Fibroblast of skin of abdomen (primary cell): ENCODE results near the gene CNTF.
A peak's percentile ranks its signal among the peaks of the same experiment; 100 is the strongest.

Source experiments
- DNase-seq: peaks from one replicate; pipeline ENCODE4 v3.0.0-alpha.2; 2013

CNTF gene

DNA sequence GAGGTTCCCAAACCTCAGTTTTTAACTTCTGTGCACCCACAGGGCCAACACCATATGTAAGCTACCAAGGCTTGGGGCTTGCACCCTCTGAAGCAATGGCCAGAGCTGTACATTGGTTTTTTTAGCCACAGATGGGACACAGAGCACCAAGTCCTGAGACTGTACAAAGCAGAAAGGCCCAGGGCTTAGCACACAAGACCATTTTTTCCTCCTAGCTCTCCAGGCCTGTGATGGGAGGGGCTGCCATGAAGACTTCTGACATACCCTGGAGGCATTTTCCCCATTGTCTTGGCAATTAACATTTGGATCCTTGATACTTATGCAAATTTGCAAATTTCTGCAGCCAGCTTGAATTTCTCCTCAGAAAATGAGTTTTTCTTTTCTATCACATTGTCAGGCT lies 23.4 kb downstream of the CNTF start:
- no peak for DNase-seq

DNA sequence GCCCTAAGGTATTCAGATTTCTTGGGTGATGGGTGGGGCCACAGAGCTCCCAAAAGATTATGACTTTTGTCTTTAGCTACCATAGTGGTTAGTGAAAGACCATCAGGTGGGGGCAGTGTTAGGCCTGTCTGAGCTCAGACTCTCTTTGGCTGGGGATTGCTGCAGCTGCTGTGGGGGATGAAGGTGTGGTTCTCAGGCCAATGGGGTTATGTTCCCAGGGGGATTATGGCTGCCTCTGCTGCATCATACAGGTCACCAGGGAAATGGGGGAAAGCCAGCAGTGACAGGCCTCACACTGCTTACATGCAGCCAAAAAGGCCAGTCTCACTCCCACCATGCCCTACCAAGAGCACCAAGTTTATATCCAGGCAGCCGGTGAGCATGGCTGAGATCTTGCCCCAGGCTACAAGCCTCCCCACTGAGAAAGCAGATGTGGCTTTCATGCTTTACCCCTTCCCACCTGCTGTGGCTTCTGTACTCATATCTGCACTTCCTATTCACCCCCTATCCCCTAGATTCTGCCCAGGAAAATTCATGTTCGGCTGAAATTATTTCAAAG lies 24.8 kb downstream of the CNTF start:
- no peak for DNase-seq

DNA sequence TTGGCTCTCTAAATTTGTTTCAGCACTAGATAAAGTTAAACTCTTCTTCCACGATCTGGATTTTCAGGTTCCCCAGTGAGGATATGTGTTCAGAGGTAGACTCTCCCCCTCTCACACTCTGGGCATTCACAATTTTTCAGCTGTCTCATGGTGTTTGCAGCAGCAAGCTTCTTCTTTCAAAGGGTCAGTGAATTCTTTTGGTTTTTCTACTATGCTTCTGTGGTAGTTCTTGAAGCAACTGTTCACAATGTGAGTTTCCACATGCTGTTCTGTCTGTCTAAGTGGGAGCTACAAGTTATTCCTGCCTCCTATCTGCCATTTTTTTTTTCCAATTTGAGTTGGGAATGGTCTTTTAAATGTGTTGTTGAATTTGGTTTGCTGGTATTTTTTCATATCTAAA lies 25.4 kb downstream of the CNTF start:
- DNase-seq, result no peak

DNA sequence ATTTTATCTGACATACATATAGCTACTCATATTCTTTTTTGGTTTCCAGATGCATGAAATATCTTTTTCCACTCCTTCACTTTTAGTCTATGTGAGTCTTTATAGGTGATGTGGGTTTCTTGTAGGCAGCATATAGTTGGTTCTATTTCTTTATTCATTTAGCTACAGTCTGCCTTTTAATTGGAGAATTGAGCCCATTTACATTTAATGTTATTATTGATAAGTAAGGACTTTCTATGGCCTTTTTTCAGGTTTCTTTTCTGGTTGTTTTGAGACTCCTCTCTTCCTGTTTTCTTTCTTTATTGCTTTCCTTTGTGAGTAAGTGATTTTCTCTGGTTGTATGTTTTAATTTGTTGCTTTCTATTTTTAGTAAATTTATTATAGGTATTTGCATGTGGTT lies 27.2 kb downstream of the CNTF start:
- no peak for DNase-seq

DNA sequence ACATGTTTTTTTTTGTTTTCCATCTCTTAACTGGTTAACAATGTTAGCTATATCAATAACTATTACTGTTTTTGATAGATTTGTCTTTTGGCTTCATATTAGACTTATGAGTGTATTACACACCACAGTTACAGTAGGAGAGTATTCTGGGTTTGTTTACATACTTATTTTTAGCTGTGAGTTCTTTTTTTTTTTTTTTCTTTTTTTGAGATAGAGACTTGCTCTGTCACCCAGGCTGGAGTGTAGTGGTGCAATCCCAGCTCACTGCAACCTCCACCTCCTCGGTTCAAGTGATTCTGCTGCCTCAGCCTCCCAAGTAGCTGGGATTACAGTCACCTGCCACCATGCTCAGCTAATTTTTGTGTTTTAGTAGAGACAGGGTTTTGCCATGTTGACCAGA lies 28.0 kb downstream of the CNTF start:
- no peak for DNase-seq

DNA sequence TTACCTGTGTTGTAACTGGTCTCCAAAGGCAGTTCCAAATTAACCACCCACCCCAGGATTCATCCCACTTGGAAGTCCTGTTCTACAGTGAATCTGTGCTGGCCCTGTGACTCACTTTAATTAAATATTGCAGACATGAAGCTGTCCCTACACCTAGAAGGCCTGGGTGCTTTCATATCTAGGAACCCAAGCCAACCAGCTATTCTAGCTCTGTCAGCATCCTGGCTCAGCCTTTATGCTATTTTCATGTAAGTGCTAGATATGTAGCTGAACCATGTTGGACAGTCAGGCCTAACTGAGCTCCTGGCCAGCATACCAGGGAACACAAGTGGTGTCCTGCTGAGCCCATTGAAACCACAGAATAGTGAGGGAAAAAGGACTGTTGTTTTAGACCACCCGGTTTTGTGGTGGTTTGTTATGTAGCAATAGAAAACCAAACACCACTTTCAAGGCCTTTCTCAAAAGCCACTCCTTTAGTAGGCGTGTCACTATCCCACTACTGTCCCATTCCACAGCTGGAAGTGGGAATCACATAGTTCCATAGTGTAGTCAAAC lies 30.3 kb downstream of the CNTF start:
- DNase-seq, result no peak

DNA sequence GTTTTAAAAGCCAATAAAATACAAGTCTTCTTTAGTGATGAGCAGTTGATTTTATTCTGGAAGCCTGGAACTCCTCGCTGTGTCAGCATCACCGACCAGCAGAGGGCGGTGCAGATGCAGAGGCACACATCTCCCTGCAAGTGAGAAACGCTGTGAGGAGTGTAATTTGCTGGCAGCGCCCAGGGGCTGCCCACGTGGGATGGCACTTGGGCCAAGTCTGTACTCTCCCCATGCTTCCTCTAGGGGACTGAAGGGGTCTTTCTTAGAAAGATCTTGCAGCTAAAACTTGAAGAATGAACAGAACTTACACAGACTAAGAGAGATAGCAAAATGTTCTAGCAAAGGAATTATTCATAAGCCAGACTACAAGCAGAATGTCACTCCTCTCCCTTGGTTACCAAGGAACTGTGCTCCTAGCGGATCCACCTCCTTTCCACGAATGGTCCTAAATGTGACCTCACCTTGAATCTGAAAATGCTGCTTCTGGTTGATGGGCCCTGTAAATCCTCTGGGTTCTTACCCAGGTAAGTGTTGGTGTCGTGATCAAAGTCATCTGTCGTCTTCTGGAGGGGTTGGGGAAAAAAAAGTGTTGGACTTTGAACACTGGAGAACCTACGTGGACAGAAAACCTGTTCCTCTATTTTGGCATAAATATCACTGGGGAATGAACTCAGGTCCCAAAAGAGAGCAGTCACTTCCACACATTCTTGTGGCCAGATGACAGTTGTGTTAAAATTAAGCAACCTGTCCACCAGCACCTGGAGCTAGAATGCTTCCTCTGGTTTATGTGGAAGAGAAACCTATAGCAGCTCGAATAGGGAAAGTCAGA lies 31.8 kb downstream of the CNTF start:
- DNase-seq, result peak; percentile 69

DNA sequence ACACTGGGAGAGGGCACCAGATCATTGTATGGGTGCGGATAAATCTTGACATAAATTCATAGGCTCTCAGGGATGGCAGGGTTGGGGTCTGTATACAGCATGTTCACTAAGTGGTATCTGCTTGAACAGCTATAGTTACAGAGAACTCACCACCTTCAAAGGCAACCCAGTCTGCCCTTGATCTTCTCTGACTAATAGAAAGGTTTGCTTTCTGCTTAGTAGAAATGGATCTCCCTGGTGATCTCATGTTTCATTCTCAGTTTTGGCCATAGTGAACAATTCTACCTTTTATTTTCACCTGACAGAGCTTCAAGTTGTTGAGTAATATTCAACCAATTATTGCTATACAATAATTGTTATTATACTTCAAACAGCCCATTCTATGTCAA lies 32.4 kb downstream of the CNTF start:
- no peak for DNase-seq

DNA sequence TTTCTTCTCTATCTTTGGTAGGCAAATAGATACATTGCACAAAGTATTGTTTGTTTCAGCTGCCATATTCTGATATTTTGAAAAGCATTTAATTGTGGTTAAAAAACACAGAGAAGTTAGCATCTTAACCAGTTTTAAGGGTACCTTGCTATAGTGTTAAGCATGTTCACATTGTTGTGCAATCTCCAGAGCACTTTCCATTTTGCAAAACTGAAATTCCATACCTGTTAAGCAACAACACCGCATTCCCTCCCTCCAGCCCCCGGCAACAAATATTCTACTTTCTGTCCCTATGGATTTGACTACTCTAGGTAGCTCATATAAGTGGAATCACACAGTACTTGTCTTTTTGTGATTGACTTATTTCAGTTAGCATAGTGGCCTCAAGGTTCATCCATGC lies 33.9 kb downstream of the CNTF start:
- no peak for DNase-seq

DNA sequence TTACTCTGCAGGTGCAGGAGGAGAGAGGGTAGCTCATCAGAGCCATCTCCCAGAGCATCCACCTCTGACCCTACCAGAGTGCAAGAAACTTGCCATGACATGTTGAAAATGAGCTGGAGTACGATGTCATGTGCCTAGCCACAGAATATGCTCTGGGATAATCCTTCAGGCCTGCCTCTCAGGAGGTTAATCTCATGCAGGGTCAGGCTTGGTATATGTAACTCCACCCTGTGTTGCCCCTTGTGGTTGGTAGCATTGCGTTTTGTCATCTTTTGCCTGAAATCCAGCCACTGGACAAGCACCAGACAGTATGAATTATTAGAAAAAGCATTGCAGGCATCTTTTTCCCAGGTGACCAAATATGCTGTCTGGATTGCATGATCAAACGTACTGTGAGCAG lies 36.2 kb downstream of the CNTF start:
- no peak for DNase-seq

DNA sequence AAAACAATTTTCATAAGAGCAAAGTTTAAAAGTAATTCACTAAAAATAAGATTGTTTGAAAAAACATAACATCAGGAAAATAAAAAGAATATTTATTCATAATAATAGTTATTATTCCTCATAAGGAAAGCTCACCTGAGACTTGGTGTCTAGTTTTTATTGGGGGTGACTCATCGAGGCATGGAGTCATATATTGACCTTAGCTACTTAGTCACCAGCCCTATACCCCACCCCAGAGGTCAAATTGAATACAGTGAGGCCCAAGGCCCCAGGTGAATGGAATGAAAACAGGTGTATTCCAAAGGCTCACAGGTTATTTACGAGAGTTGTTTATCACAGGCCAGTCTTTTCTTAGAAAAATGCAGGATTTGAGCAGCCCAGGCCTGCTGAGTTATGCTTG lies 36.9 kb downstream of the CNTF start:
- DNase-seq, result no peak

DNA sequence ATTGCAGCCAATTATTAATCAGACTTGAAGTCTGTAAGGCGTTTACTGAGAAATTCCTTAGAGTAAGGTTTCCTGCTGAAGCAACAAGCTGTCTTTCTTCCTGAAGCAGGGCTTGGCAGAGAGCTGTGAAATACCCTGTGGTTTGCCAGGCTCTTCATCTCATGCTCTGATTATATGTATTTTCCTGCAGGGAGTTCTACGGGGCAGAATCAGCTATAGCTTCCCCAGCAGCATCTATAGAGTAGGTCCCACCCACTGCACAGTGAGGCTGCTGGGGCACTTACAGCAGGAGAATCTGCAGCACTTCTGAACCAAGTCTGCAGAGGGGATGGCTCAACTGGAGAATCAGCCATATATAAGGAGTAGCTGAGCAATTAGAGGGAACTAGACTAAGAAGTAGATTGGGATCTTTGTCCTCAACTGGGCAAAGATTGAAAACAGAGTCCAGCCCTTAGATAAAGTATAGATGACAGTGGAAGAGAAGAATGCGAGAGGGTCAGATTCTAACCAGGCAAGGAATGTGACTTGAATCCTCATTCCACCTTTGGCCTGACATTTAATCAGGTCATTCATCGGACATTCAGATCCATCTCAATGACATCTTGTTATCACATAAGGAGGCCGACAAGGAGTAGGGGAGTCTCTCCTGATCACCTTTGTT lies 37.6 kb downstream of the CNTF start:
- DNase-seq, result no peak

DNA sequence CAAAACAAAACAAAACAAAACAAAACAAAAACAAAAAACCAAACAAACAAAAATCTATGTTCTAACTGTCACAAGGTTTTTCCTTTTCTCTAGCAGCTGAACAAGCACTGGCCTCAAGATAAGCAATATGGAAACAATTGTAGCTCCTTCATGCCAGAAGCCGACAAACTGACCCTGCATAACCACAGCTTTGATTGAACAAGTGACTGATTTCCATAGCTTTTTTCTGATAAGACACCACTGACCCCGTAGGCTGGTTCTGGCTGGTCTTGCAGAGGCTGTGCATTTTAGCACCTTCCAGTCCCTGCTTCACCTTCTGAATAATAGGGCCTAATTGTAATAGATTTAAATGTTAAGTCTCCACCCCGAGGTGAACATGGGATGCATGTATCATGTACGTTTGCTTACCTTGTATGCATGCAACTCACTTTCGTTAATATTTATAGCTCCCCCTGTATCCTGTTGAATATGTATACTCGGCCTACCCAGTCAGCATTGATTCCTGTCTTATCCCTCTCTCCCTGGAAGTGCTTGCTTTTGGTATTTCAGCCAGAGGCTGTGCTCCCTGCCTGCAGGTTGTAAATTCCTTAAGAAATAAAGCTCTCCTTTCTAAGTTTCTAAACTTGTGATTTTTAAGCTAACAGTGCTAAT lies 49.6 kb downstream of the CNTF start:
- no peak for DNase-seq

DNA sequence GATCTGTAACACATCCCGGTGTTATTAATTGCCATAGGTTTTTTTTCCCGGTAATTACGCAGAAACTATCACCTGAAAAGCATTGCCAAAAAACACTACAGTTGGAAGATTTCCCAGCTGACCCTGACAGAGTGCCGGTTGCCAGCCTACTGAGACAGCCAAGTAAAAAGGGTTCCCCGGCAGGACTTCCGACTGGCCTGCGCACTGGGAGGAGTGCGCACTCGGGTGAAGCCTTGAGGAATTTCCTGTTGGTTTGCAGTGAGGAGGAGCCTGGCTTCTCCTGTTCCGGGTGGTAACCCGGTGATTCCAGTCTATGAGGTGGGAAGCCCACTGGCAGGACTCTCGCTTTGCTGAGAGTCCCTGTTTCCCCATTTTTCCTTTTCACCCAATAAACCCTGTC lies 52.1 kb downstream of the CNTF start:
- DNase-seq, result no peak
